Midbrain (tissue), 1 donor: ENCODE data around the gene APOO.
"Not testable (repeated sequence)": the region's sequence is repeated elsewhere in the genome, so short reads cannot be mapped to it uniquely, and the experiment has no call there.

Source experiments
- DNase-seq: peaks from one replicate; lab custom pipeline; 2025; lab: John Stamatoyannopoulos, UW

The APOO gene

GRCh38 chrX:23902419-23902818 is 5.3 kb downstream of the APOO start:
- DNase-seq, result peak; percentile 69

DNA sequence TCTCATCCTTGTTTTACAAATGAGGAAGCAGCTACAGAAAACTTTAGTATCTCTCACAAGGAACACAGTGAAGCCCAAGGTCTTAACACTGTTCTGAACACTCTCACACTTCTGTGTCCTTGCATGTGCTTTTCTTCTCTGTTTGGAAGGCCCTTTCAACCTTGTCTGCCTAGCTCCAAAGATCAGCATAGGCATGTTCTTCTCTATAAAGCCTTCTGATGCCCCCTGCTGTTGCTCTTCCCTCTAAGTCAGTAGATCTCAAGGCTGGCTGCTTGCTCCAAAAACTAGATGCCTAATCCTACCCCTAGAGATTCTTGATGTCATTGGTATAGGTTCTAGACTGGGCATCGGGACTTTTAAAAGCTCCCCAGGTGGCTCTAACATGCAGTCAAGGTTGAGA is 5.9 kb downstream of the APOO start:
- peak; percentile 69 for DNase-seq

DNA sequence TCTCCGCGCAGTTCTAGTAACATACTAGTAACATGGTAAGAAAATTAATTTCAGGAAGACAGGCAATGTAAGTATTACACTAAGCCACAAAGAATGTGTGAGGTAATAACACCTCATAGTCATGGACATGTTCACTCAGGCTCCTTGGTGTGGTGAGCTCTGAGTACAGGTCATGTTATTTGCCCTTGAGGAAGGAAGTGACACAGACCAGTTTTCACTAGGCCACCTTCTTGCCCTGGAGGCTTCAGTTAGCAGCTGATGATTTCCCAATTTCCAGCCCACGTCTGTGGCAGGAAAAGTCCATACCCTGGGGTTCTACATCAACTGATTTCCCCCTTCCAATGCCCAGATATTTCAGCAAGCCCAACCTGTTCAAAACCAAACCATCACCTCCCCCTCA is 6.7 kb downstream of the APOO start:
- DNase-seq, result no peak

GRCh38 chrX:23900220-23900797 is 7.4 kb downstream of the APOO start:
- no peak for DNase-seq

DNA sequence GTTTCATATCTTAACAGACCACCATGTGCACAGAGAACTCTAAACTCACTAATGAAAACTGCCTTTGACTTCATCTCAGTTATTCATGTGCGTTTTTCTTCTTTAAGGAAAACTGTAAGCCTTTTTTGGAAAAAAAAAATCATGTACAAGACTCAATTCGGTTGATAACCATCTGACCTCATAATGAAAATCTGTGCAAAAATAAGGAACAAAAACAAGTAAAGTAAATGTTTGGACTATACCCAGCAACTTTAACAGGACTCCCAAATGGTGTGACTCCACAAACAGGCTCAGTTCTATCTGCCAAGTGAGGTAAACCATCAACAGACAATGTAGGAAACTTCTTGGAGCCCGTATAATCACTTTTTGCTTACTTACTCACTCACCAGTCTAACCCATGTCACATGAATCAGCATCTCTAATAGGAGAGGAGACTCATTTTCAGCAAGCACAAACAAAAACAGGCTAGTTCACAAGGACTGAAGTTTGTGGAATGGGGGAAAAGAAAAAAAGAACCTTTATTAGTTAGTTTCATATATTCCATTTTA is 9.3 kb downstream of the APOO start:
- DNase-seq, result no peak

- no peak for DNase-seq
Observed at GRCh38 chrX:23896981-23897380, 10.8 kb downstream of the APOO start.

- DNase-seq, result not testable (repeated sequence)
Observed at GRCh38 chrX:23896539-23896938, 11.2 kb downstream of the APOO start.

DNA sequence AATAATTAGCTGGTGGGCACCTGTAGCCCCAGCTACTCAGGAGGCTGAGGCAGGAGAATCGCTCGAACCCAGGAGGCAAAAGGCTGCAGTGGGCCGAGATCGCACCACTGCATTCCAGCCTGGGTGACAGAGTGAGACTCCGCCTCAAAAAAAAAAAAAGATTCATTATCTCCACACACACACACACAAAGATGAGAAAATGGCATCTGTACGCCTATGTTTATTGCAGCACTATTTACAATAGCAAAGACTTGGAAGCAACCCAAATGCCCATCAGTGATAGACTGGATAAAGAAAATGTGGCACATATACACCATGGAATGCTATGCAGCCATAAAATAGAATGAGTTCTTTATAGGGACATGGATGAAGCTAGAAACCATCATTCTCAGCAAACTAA is 12.7 kb downstream of the APOO start:
- not testable (repeated sequence) for DNase-seq

GRCh38 chrX:23890933-23891332 is 16.8 kb downstream of the APOO start:
- DNase-seq, result no peak

DNA sequence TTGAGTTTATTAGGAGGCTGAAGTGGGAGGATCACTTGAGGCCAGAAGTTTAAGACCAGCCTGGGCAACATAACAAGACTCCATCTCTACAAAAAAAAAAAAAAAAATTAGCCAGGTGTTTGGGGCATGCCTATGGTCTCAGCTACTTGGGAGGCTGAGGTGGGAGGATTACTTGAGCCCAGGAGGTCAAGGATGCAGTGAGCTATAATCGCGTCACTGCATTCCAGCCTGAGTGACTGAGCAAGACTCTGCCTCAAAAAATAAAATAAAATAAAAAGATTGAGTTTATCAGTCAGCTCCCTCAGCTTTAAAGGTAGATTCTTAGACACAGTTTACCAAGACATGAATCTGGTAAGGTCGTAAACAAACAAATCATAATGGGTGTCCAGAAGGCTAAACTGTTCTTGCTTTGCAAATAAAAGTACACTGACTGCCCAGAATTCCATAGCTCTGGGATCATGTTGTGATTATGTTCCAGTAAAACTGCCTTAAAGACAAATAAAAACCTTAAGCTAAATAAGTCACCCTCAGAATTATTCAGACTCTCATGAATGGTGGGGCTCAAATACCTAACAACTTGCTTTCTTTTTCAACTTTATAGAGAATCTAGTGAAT is 18.7 kb downstream of the APOO start:
- no peak for DNase-seq

- no peak for DNase-seq
Observed at GRCh38 chrX:23887918-23888317, 19.8 kb downstream of the APOO start.

- no peak for DNase-seq
Observed at GRCh38 chrX:23887451-23887850, 20.3 kb downstream of the APOO start.

DNA sequence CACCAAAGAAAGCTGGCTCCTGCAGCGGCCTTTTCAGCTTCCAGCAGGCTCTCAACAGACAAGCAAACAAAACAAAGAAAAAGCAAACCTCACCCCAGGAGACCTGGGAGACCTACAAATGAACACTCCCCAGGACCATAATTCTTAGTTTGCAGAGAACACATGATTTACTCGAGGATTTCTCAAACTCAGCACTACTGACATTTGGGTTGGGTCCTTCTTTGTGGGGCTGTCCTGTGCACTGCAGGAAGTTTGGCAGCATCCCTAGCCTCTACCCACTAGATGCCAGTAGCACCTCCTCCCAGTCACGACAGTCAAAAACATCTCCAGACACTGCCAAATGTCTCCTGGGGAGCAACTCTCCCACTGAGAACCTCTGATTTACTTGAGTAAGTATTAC is 21.9 kb downstream of the APOO start:
- DNase-seq, result no peak

DNA sequence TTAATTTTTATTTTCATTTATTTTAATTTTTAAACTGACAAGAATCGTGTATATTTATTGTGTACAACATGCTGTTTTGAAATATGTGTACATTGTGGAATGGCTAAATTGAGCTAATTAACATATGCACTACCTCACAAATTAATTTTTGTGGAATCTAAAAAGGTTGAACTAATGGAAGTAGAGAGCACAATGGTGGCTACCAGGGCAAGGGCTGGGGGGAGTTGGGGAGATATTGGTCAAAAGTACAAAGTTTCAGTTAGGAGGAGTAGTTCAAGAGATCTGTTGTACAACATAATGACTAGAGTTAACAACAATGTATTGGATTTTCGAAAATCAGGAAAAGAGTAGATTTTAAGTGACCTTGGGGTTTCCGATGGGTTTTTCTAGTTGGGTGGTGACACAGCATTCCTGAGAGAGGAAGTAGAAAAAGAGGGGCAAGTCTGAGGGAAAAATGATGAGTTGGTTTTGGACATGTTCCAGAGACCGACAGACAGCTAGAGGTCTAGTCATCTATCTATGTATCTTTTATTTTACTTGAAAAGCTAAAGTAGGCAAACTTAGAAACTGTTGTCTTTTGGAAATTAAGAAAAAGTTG is 23.2 kb downstream of the APOO start:
- no peak for DNase-seq

DNA sequence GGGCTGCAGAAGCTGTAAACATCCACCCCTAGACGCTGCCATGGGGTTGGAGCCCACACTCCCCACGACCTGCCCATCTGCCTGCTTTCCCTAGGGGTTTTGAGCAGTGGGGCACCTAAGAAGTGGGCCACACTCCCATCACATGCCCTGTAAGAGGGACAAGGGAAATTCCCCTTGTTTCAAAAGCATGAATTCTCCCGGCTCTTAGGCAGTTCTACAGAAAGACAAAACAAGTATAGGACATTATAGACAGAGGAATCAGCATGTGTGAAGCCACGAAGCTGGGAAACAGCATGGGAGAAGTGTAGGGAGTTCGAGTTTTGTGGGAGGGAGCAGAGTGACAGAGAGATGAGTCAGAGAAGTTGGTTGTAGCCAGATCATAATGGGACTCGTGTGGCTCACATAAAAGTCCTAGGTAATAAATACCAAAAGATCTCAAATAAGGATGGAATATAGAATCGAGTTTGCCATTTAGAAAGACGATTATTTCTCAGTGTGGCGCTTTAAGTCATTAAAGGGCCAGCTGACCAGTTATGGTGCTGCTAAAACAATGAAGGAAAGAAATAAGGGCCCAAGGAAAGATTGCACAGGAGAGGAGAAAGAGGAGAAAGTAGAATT is 23.9 kb downstream of the APOO start:
- DNase-seq, result no peak

GRCh38 chrX:23879380-23880090 is 28.2 kb downstream of the APOO start:
- no peak for DNase-seq

DNA sequence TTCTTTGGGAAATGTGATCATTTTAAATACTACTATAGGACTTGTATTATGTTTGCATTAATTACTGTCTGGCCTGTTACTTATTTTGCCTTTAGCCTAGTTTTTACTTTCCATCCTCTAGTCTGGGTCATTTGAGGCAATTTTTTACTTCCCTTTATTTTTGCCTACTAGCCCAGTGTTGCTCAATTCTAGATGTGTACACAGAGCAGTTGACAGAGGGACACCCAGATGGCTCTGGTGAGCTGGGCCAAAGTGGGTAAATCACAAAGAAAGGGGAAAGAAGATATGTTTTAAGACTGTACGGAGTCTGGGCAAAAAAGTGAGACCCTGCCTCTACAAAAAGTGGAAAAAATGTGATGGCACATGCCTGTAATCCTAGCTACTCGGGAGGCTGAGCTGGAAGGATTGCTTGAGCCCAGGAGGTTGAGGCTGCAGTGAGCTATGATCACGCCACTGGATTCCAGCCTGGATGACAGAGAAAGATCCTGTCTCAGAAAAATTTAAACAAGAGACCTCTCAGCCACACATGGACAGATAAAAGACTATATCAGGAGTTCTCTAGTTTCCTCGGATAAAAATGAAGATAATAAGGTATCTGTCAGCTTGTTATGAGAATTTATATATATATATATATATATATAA is 35.7 kb downstream of the APOO start:
- DNase-seq, result no peak

GRCh38 chrX:23870041-23870440 is 37.7 kb downstream of the APOO start:
- no peak for DNase-seq

DNA sequence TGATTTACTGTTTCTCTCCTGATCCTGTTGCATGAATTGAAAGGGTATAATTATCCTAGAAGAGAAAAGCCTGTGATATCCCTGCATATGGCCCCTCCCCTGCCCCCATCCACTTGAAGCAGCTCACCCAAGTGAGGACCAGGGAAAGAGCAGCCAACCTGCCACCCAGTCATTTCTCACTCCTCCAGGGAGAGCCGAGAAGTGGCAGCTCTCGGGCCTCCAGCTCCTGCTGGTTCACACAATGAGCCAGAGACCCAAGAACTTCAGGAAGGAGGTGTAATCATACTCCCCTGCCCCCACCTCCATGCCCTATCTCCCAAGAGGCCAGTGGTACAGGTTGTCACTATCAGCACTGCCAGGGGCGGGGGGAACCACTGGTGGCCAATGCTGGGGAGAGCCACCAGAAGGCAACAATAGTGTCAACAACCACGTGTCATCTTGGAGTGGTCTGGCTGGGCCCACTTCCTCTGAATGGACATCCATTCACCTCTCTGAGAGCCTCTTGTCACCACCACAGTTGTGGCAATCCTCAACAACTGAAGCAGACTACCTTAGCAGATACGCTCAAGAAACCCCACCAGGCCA is 42.9 kb downstream of the APOO start:
- no peak for DNase-seq

DNA sequence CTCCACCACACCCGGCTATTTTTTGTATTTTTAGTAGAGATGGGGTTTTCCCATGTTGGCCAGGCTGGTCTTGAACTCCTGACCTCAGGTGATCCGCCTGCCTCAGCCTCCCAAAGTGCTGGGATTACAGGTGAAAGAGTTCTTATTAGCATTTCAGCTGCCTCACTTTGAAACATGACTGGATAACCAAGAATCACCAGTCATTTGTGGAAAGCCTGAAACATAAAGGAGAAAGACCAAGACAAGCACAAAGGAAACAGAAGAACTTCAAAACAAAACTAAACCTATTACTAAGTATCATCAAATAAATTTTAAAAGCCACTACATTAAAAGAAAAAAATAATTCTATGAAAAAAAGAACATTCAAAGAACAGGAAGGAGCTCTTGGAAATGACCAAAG is 45.8 kb downstream of the APOO start:
- DNase-seq, result not testable (repeated sequence)

- DNase-seq, result no peak
Observed at GRCh38 chrX:23861215-23861896, 46.4 kb downstream of the APOO start.
